GM23248 (cell line): ENCODE data around the gene ARHGEF4.

Experiments
- EZH2 ChIP-seq: fragments of 200-600 bp; sonication (generic); IDR thresholded peaks from 2 replicates; pipeline ENCODE4 v1.6.1; 2018; ENCODE audit warnings: antibody characterized with exemption, mild to moderate bottlenecking; ENCODE audit not compliant: insufficient read depth, poor library complexity, severe bottlenecking
- EZH2phosphoT487 ChIP-seq: fragments of 200-600 bp; sonication (generic); IDR thresholded peaks from 2 replicates; pipeline ENCODE4 v1.6.1; 2018; ENCODE audit warnings: antibody characterized with exemption, moderate library complexity, mild to moderate bottlenecking, low read depth; ENCODE audit not compliant: insufficient read depth

- TF ChIP-seq EZH2phosphoT487 (no peak), EZH2 (no peak)
Measured at GRCh38 chr2:130882111-130882690, 45.5 kb downstream of the ARHGEF4 start.
